CD1c-positive myeloid dendritic cell (primary cell): ENCODE data around the gene PMEPA1.

Experiments used
- DNase-seq: peaks from one replicate; pipeline ENCODE4 v3.0.0-alpha.2; 2016; ENCODE audit errors: extremely low spot score

The PMEPA1 gene

DNA sequence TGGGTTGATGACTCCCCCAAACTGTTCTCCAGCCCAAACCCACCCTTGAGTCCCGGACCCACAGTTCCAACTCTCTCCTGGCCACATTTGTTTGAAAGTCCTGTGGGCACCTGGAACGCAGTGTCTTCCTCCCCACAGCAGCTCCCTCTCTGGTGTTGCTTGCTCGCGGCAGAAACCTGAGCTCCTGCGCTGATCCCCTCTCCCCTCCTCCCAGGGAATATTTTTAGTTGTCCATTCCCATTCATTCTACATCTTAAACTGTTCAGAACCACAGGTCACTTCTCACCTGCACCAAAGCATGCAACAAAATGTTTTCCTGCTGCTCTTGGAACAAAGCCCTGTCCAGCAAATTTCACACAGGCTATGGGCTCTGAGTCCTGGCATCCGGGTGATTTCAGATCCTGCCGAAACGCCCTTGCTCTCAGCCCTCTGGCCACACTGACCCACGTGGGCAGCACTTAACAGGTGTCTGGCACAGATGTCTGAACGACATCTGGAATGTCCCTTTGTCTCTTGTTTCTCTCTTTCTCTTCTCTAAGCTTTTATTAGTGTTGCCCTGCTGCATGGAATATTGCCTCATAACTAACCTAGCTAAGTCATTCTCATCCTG, 27.0 kb upstream of the PMEPA1 start:
- no peak for DNase-seq

DNA sequence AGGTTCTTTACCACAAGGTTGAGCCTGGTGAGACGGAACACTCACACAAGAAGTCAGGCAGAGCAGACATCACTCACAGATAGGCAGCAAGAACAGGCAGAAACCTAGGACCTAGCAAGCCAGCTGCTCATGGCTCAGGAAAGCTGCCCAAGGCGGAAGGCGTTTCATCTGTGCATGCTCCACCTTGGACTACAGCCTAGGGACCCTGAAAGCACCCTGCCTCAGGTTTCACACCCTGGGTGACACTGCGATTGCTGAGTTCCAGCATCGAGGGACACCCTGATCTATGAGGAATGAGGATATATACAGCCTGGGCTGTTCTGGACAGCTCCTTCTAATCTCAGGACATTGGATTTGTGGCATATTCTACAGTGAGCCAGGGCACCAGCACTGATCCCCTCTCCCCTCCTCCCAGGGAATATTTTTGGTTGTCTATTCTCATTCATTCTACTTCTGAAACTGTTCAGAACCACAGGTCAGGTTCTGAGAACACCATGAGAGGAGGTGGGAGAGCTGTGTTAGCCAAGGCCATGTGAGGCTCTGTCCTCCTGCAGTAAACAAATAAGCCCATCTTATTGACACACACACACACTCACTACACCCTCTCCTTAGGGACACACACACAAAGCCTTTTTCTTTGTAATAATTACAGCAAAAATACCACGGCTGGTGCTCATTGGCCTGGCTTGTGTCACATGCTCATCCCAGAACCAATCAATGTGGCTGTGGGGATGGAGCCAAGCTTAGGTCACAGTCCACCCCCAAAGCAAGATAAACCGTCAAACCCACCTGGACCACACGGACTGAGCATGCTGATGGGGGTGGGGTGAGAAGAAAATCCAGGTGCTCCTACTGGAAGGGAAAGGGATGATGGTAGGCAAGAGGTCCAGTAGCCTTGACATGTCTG, 26.3 kb upstream of the PMEPA1 start:
- no peak for DNase-seq

DNA sequence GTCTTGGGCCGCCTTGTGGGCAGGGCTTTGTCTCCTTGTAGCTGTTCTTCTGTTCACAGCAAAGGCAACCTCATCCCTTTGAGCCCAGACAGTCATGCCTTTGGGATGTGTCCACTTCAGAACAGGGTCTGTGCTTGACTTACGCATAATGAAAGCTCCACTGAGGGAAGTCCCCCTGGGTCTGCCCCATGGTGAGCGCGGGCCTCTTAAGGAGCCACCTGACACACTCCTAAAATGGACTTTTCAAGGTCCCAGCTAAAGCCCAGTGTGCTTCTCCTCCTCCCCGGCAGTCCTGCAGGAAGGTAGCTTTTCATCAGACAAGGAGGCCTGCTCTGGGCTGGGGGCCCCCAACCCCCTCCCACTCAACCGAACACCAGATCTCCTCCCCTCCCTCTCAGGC, 24.9 kb upstream of the PMEPA1 start:
- DNase-seq, result no peak

DNA sequence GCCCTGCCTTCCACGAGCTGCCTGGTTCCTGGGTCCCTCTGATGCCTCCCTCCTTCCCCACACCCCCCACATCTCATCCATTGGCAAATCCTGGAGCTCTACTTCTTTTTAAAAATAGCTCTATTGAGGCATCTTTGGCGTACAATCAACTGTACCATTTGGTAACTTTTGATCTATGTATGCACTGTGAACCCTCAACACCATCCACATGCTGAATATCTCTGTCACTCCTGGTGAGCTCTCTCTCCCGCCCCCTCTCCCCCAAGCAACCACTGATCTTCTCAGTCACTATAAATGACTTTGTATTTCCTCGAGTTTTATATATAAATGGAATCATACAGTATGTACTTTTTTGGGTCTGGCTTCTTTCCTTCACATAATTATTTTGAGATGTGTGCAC, 22.4 kb upstream of the PMEPA1 start:
- no peak for DNase-seq

DNA sequence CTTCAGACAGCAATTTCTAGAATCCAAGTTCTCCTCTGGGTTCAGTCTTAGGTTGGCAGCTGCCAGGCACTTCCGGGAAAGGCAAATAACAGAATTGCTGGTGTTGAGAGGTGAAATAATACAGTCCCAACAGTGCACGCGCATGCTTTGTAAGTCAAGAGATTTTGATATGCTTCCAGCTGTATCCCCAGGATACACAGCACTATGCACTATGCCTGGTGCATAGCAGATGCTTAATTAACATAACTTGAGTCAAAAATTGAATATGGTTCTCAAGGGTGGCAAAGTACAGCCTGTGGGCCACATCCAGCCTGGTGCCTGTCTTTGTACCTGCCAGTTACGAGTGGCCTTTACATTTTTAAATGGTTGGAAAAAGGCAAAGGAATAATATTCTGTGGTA, 18.9 kb upstream of the PMEPA1 start:
- no peak for DNase-seq

DNA sequence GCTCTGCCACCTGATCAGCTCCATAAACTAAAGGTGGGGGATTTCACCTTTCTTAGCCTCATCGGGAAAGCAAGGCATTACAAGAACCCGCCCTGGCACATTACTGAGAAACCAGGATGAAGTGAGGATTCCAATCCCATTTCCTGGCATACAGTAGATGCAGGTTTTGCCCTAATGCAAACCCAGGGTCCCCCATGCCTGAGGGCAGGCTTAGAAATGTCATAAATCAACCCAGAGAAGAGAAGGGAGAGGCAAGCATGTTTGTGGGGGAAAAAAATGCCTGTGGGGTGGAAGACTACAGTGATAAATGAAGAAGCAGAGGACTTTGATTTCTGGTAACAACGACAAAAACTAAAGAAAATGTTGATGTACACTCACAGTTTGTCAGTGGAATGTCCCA, 18.0 kb upstream of the PMEPA1 start:
- no peak for DNase-seq

DNA sequence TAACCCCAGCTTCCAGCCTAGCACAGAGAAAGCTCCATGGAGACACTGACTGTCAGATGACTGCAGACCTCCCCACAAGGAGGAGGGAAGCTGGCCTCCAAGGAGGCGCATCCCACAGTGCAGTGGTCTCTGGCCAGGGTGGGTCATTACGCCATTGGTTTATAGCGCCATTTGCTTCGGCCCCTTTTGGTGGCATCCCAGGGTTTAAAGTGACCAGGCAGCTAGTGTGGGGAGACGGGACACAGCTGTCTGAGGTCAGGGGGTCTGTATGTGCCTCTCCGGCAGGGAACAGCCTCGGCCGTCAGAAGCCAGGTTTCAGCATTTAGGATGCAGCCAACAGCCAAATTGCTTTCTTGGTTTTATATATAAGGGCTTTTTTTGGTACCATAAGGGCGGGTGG, 15.8 kb upstream of the PMEPA1 start:
- no peak for DNase-seq

DNA sequence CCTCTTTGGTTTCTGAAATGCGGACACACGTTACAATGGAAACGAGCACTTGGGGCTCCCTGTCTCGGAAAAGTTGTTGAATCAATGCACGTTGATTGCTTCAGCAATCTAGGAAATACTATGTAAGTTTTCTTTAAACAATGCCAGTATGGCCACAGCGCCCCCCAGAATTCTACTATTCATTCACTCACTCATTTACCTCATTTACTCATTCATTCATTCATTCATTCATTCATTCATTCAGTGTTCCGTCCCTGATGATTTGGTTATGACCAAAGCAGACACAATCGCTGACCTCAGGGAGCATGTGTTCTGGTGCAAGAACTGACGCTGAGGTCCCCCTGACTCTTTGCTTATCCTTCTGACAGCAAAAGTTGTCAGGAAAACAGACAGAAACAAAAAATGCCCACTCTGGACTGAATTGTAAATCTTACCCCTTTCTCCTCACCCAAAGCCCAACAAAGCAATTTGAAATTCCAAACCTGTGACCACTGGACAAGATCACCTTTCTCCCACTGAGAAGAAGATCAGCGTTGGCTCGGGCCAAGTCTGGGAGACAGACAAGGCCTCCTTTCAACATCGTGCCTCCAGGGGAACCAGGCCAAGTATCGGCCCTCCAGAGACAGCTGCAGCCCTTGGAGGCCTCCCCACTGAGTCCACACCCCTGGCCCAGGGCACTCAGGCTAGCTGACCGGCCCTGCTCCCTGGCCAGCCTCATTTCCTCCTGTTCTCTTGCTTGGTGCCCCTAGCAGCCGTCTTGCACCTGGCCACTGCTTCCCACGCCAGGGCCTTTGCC, 15.0 kb upstream of the PMEPA1 start:
- DNase-seq, result no peak

DNA sequence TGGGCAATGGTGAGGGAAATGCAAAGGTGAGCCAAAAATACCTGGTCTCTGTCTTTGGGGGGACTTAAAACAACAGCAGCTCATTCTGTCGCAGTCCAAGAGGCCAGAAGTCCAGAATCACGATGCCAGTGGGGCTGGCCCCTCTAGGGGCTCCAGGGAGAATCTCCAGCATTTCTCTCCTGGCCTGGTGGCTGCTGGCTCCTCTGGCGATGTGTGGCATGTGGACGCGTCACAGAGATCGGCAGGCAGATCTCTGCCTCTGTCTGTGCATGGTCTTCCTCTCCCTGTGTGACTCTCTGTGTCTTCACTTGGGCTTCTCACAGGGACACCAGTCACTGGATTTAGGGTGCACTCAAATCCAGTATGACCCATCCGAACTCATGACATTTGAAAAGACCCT, 14.0 kb upstream of the PMEPA1 start:
- no peak for DNase-seq

DNA sequence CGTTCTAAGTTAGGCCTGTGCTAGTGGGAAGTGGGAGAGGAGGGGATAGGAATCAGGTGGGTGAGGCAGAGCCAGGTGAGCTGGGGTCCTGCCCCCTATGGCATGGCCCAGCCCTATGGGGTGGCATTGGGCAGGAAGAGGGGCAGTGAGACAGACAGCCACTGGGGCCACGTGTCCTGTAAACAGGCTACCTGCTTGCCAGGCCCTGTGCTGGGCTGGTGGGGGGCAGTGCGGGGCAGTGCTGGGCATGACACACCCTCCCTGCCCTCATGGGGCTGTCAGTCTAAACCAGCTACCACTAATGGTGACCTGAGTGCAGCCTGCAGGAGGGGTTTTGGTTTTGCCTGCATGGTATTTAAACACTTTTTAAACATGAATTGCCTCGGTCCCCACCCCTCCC, 10.1 kb upstream of the PMEPA1 start:
- DNase-seq, result no peak

DNA sequence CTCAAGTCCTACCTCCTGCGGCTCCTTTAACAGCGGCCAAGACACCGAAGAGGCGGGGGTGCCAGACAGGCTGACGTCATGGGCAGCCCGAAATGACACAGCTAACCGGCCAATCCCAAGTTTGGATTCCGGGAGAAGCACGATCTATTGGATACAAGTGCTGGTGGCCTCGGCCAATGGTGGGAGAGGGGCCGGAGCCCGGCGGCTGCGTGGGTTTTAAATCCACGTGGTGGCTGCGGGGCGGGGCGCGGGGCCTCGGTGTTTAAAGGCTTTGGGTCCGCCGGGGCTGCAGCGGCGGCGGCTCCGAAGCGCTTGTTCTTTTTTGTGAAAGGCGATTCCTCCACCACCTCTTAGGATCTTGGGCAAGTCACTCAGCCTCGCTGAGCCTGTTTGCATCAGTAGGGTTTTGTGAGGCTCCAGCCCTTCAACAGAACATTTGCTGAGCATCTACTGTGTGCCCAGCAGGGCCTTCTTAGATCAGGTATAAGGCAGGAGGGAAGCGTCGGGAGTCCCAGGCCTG, 8.7 kb upstream of the PMEPA1 start:
- peak; percentile 98 for DNase-seq

DNA sequence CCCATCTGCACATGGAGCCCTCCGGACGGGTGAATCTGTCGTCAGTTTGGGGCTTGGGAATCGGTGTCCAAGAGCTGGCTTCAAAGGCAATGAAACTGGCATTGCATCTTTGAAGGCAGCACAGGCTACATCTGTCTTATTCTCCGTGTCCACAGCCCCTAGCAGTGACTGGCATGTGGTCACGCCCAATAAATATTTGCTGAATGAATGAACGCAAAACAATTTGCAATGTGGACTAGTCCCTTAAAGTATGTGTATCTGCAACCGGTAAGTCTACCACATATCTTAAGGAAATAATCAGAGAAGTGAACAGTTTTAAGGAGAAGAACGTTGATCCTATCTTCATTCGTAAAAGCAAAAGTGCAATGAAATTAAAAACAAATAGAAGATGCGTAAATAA, 8.0 kb upstream of the PMEPA1 start:
- DNase-seq, result no peak

DNA sequence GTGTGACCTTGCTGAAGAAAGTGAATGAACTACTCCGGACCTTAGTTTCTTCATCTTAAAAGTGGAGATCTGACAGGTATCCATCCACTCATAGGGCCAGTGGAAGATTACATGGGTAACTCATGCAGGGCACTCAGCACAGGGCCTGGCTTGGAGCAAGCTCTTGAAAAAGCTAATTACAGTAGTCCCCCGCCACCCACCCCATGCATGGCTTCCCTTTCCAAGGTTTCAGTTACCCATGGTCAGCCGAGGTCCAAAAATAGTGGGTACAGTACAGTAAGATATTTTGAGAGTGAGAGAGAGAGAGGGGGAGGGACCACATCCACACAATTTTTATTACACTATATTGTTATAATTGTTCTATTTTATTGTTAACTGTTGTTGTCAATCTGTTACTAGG, 7.1 kb upstream of the PMEPA1 start:
- peak; percentile 53 for DNase-seq

DNA sequence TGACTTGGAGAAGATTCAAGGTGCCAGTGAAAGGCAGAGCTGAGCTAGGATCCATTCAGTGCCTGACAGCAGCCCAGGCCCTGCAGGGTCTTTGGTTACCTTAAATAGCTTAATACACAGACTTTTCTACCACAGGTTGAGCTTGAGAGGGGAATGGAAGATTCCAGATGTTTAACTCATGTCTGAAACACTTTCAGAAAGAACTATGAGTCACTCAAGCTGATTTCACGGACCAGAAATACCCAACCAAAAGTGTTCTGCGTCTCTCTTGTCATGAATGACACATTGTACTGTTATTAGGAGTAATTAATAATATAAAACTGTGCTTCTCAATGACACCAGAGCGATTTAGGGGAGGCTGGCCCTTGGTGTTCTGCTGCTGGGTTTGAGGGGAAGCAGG, 6.4 kb upstream of the PMEPA1 start:
- DNase-seq, result no peak

DNA sequence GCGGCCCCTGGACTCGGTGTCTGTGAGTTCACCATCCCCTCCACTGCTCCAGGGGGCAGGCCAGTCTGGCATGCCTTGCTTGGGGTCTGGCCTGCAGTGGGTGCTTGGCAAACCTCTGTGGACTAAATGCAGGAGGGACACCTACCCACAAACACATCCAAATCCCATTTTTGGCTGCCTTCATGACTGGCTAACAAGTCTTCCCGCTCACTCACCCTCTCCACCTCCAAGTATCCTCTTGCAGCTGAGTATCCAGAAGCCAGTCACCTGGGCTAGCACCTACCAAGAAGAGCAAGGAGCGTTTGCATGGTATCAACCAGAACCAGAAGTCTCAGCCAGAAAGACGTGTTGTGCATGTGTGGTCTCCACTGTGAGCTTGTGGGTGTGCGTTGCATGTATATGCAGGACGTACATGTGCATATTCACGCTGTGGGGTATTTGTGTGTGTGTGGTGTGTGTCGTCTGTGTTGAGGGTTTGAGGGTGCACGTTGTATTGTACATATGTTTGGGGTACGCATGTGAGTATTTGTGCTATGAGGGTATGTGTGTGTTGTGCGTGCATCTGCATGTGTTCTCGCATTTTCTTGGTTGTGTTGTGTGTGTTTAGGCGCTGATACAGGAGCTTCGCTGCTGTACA, 5.6 kb upstream of the PMEPA1 start:
- DNase-seq, result no peak

DNA sequence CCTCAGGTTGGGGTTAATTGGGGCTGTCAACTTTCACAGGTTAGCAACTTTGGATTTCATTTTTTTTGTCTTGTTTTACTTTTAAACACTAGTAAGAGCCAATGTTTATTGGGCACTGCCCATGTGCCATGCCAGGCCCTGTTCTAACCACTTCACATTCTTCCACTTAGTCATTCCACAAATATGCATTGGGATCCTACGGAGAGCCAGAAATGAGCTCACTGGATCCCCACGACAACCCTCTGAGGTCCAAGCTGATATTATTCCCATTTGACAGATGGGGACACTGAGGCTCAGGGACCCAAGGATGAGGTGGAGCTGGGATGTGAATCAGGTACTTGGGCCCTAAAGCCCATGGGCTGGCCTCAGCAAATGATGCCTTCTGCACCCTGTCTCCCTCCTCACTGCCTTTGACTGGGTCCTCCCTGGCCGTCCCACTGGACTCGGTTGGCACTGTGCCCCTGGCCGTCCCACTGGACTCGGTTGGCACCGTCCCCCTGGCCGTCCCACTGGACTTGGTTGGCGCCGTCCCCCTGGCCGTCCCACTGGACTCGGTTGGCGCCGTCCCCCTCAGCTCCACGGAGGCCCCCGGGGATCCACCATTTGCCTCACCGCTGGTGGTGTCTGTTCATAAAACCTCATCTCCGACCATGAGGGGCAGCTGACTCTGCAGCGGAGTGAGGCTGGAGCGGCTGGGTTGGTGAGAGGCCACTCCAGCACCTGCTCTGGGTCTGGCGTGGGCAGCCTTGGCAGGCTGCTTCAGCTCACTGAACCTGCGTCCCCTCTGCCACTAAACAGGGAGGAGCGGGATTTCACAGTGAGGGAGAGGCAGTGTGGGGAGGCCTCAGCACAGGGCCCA, 4.8 kb upstream of the PMEPA1 start:
- no peak for DNase-seq

DNA sequence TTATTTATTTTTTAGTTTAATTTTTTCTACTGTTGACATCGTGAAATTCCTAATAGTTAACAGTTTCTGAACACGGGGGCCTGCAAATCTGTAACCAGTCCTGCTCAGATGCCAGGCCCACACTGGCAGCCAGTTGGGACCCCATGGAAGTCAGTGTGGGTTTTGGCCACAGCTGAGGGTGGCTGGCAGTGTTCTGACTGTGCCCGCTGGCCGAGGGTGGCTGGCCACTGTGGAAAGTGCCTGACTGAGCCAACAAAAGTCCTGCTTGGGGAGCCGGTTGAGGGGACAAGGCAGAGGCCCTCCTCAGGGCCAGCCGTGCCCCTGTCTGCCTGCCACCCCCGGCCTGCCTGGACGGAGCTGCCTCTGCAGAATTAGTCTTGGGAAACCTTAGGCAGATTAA, 4.1 kb upstream of the PMEPA1 start:
- DNase-seq, result no peak

DNA sequence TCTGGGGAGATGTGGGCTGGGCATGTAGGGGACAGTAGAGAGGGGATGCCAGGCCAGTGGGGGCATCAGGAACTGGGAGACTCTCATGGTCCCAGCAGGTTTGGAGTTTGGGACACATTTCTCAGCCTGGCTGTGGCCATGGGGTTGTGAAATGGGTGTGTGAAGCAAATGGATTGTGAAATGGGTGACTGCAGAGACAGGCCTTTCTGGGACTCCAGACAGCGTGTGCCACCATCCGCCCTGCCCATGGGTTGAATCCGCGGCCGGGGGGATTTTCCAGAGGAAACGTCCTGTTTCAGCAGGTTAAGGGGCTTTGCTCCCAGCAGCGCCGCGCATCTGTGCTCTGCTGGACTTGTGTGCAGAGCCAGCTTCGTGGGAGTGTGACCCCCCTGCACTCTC, 3.7 kb upstream of the PMEPA1 start:
- peak; percentile 57 for DNase-seq

DNA sequence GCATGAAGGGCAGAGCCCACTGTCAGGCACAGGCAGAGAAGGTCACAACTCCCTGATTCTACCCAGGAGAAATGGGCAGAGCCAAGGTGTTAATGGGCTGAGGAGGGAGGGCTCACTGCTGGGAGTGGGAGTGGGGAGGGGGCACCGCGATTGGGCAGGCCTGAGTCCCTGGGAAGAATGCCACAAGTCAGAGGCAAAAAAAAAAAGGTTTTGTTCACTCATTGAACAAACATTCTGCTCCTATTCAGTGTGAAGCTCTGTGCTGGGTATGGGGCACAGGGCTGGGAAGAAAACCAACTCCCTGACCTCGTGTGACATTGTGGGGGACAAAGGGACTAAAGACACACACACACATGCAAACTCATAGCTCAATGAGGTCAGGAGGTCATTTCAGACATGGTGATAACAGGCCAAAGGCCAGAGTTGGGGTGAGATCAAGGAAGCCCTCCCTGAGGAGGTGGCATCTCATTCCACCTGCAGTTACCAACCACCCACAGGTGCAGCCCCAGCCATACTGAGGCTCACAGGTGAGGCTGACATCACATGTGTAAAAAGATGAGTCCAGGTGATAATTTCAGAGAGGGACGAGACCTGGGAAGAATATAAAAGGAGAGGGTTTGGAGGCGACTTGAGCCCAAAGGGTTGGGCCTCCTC, 3.2 kb upstream of the PMEPA1 start:
- no peak for DNase-seq

DNA sequence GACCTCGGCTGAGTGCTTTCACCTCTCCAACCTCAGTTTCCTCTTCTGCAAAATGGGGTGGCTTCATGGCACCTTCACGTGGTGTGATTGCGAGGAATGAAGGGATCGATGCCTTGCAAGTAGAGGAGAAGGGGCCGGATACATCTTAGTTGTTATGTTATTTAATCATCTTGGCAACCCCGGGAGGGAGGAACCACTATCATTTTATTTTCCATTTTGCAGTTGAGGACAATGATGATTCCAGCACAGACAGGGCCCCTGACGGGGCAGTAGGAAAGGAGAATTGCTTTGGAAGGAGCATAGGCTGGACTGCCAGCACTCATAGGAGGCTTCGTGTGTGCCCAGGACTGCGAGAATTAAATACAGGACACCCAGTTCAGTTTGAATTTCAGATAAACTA, 2.5 kb upstream of the PMEPA1 start:
- no peak for DNase-seq

DNA sequence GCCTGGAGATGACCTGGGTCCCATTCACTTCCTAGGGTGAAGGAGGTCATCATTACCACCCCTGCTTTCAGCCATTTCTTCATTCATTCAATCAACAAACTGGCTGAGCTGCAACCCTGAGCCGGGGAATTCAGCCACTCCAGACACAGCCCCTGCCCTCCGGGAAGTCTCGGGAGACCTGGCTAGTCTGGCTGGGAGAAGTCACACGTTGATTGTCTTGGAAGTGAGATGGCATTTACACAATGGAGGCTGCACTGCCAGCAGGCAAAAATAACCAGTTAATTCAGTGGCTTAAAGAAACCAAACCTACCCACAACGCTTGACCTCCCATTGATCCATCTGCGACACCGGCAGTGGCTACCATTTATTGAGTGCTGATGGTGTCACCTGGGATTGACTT, 2.0 kb upstream of the PMEPA1 start:
- no peak for DNase-seq
